CD4-positive, alpha-beta T cell treated with Interleukin-6 at 100 ng/mL for 8 hours (primary cell): Measurements from ENCODE around the gene LRRTM4.
"Not testable (repeated sequence)": the region's sequence is repeated elsewhere in the genome, so short reads cannot be mapped to it uniquely, and the experiment has no call there.

ENCODE experiments used
- DNase-seq: peaks from one replicate; pipeline ENCODE4 v3.0.0-alpha.2; 2020; ENCODE audit warnings: mixed read lengths, low spot score

LRRTM4 gene

DNA sequence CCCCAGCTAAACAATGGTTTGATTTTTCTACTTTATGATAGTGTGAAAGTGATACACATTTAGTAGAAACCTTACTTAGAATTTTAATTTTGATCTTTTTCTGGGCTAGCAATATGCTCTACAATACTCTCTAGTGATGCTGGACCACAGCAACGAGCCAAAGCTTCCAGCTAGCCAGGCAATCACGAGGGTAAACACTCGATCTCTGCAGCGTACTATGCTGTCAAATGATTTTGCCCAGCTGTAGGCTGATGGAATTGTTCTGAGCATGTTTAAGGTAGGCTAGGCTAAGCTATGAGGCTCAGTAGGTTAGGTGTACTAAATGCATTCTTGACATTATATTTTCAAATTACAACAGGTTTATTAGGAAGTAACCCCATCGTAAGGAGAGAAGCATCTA lies 207.5 kb downstream of the LRRTM4 start:
- no peak for DNase-seq

DNA sequence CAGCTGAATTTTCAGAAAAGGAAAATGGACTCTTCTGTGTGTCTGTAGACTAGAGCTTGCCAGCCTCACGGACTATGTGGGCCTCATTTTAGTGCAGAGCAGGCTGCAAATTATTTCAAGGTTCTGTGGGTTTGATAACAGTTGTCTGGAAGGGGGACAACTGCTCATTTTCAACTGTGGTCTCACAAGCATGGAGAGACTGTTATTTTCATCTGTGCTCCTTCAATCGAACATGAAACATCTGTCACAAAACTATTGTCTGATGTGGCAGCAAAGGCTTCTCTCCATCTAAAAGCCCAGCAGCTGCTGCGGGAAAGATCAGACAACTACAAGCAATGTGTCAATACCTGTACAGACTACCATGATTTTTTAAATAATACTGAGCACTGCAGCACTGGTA lies 211.8 kb downstream of the LRRTM4 start:
- no peak for DNase-seq

DNA sequence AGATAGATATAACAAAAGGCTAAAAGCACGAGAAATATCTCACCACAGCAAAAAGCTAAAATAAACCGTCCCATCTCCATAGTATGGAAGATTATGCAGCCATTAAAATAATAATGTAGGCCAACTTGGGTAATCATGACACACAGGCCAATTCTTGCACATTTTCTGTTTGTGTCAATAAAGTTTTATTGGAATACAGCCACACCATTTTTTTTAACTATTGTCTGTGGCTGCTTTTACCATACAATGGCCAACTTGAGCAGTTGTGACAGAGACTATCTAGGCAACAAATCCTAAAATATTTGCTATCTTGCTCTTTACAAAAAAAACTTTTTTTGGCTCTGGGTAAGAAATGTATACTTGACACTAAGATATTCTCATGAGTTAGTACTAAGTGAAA lies 212.5 kb downstream of the LRRTM4 start:
- DNase-seq = no peak

DNA sequence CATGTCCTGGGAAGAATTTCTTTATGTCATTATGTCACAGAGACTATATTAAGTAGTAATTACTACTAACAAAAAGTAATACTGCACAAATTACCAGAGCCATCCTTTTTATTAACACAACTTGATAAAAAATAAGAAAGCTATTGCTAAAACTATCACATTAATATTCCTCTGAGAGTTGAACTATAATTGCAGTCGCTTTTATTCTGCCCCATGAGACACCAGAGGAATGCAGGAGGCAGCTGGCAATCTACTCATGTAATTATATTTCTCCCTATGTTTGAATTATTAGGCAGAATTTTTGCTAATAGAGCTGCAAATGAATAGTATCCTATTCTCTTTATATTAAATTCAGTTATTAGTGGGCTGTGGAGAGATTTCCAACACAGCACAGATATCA lies 220.7 kb downstream of the LRRTM4 start:
- no peak for DNase-seq

DNA sequence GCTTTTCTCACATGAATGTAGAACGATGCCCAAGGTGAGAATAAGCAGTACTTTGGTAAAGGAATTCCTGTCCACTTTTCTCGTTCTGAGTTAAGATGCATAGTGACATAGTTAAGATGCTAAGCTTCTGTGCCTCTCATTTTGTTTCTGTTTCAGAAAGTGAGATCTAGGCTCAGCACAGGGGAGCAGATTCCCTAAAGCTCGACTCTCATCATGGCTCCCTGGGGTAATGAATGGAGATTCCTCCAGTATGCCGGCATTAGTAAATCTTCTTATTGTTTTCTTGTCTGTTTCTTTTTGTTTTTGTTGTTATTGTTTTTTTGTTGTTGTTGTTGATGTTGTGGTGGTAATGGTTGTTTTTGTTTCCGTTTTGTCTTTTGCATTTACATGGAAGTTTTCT lies 225.4 kb downstream of the LRRTM4 start:
- DNase-seq = no peak

DNA sequence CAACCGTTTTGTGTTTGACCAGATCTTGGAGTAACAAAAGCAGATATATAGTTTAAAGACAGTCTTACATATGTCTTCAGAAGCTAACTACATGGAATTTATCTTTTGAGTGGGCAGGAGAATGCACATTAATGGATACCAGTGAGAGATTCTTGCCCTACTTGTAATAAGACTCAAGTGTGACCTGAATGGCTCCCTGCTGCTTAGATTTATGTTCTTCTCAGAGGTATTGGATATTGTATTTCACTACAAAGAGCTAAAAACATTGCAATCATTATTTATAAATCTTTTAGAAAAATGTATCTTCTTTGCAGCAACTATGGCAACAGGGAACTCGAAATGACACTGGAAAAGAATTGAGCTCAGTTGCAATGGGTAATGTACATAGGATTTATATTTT lies 227.7 kb downstream of the LRRTM4 start:
- DNase-seq = no peak

DNA sequence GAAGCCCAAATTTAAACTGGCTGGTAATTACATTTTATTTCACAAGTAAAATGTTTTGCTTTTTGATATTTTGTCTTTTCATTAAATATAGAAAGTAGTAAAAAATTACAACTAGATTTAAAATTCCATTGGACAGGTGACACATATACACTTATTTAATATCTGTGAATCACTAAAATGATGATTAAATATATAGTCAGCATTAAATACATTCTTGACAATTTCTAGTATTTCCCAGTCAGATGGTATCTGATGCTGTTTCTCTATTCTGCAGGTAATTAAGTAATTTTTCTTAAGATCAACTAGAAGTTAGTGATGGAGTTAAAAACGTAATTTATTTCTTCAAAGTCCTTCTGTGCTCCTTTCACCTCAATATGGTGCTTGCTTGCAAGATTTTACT lies 237.8 kb downstream of the LRRTM4 start:
- no peak for DNase-seq

DNA sequence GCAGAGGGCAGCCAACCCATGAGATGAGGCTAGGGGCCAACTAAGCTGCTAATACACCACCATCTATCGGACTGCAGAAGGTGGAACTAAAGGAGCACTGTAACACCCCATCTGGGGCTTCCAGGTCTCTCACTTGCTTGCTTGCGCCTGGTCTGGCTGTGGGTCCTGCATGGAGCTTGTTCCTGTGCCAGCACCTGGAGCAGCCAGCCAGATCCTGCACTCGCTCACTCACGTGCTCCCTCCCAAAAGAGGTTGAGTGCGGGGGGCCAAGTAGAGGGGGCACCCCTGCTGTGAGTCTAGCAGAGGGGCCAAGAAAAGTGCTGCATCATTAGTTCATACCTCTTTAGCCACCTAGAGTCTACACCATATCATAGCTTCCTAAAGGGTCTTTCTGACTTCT lies 250.9 kb downstream of the LRRTM4 start:
- no peak for DNase-seq

DNA sequence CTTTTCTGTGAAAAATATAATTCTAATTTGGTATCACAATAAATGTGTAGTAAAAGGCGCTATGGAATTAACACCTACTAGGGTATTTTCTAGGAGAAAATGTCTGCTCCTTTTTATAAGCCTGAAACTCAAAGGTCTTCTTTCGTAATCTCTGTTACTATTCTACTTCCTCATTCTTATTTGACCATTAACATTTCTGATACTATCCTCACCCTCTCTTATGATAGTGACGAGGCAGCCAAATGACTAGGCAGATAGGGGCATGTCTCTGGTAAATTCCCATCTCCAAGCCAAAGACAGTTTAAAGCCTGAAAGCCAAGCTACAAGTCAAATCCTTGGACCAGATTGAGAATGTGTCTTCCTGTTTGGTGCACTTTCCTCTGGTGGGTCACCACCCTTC lies 251.7 kb downstream of the LRRTM4 start:
- no peak for DNase-seq

DNA sequence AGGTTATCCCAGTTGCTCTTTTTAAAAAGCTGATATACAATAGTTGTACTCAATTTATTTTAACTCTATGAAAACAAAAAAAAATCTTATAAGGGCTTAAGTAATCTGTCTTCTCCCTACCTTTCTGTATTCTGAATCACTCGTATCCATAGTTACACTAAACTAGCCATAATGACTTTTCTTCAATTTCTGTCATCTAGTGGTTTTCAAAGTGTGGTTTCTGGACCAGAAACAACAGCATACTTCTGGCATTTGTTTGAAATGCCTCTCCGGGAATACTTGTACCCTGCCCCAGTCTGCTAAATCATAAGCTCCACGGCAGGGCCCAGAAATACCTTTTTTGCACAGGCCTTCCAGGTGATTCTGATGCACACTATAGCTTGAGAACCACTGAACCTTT lies 253.6 kb downstream of the LRRTM4 start:
- no peak for DNase-seq

DNA sequence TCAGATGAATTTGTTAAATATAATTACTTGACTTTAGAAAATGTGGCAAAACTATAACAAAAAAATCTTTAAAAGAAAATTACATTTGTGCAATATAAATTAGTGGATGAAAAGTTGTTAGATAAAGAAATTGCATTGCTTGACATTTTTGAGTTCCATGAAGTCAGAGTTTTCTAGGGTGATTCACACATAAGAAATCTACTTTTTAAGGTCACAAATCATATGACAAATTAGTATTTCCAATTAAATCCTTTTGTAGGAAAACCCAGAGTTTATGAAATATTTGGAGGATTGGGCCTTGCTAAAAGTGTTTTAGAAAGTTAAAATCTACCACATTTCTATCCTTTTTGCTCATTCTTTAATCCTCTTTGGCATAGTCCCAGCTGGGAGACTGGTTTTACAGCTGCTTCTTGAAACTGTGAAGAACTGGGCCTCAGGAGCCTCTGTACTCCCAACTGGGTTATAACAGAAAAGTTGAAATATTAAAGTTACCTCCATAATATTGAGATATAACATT lies 289.2 kb downstream of the LRRTM4 start:
- DNase-seq = no peak

DNA sequence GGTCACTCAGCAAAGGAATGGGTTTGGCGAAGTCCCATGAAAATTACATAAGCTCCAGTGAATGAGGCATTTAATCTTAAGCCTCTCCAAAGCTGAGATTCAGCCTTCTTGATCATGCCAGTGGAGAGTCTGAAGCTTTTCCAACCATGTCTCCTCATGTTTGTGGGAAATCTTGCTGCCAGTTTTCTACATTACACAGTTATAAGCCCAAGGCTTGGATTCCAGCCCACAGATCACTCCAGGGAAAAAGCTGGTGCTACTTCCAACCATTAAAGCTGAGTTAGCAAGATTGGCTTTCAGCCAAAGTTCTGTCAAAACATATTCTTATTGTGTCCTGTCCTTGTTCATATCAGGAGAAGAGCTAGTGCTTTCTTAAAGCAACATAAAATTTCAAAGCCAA lies 293.8 kb downstream of the LRRTM4 start:
- no peak for DNase-seq

DNA sequence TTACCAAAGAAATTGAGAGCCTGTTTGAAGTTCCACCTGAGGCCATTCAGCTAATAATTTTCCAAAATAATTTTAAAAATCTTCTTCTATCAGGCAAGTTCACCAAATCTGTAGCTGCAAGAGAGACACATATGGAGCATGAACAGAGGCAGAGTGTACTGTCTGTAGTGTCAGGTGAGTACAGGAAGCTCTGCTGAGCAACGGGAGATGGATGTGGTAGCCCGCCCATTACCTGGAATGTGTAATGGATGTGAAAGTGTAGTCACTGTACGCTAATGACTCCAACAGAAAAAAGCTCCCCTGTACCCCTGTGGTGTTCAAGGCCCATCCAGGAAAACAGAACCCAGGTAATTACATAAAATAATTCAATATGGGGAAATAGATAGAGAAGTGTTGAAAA lies 311.5 kb downstream of the LRRTM4 start:
- no peak for DNase-seq

DNA sequence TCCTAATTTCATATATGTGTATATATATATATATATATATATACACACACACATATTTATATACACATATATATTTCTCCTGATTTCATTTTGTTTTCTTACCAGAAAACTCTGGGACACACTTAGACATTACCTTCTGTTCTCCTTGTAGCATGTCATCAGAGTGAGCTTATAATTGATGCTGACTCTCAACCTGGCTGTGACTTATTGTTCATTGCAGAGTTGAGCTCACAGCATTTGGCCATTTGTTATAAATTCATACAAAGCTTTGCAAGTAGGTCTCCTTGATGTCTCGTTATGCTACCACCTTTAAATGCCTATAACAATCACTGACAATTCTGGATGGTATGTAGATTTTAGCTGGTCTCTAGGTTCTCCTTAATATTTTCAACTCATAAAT lies 314.8 kb downstream of the LRRTM4 start:
- DNase-seq = no peak

DNA sequence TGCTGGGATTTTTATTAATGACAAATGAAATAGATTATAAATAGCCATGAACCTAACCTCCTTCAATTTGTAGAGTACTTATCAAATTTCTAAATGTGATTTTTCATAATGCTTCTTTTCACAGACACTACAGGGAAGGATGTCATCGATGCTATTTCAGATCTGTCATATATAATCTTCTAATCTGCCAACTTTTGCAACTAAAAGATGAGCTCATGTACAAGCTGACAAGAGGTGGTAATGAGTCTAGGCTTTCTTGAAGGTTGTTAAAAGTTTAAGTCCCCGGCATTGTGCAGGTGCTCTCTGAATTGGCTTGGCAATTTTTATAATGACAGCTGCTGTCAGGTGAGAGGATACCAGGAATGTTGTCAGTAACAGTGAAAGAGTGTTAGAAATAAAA lies 320.4 kb downstream of the LRRTM4 start:
- no peak for DNase-seq

DNA sequence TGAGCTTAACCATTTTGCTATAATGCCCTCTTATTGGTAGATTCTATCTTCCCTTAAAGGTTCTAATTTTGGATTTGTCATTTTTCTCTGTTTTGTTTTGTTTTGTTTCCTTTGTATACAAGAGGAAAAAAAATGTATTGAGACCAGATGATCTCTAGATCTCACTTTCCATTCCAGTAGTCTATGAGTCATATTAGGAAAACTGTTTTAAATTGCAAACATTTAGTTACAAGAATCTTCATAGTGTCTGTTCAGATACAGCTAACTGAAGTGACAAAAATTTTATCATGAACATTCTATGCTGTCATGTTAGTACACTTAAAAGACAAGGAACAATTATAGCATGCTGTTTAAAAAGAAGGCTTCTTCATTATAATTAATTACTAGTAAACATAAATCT lies 322.8 kb downstream of the LRRTM4 start:
- no peak for DNase-seq

DNA sequence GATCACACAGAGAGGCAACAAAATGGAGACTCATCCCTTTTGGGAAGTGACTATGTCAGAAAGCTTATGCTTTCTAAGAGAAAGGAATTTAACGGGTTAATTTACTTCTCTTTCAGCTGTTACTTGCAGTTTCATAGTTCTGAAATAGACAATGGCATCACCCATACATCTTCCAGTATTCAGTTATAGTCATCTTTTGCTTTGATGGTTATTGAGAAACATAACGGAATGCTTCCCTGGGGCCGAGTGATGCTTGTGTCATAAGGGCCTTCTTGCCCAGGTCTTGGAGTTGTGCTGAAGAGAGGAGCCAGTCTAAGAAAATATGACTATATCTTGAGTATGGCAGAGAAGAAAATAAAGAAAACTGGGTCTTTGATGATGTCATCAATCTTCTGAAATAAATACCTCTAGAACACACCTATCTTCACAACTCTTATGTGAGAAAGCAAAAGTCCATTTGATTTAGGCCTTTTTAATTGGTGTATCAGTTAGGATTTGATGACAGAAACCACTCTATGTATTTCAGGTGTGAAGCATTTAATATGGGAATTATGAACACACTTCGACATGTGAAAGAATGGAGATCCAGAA lies 328.2 kb downstream of the LRRTM4 start:
- no peak for DNase-seq

DNA sequence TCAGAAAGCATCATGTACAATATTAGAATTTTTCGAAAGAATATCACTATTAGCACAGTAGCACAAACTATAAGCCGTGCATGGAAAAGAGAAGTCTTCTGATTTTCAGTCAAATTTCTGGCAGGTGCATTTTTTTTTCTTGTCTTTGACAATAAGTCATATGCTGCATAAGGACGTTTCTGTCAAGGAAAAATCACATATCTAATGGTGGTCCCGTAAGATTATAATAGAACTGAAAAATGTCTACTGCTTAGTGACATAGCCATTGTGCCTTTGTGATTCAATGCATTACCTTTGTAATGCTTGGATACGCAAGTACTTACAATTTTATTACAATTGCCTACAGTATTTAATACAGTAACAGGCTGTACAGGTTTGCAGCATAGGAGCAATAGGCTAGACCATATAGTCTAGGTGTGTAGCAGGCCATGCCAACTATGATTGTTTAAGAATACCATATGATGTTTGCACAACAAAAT lies 329.3 kb downstream of the LRRTM4 start:
- no peak for DNase-seq

DNA sequence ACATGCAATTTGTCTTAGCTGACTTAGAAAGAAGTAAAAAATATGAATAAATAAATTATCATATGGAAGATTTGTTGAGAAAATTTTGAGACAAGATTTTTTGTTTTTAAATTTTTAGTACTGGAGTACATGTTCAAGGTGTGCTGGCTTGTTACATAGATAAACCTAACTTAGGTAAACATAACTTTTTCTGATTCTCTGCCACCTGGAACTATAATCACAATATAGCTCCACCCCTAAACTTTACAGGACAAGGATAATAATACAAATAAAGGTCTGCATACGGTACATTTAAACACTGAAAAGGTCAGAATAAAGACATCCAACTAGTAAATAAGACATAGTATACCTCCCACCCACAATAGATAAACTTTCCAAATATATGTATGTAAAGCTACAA lies 330.5 kb downstream of the LRRTM4 start:
- no peak for DNase-seq

DNA sequence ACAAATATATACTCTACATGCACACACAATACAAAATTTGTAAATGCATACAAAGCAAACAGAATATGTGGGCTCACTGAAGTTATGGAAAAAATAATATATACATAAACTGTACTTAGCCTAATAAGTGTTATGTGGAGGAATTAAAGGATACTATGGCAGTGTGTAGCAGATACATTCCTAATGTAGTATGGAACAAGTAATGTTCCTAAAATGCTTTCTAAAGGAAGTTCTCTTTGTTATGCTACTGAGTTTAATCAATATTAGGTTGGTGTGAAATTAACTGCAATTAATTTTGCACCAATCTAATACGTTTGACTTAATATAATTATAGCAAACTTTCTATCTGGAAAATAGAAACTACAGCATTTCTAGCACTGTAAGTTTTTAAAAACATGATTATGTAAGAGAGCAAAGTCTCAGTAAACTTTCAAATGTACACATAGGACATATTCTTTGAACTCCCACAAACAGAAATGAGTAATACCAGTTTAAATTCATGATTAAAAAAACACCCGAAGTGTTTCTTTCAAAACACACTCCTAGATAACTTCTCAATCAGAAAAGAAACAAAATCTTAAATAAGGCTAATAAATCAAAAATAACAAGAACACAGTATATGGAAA lies 331.3 kb downstream of the LRRTM4 start:
- DNase-seq = no peak

DNA sequence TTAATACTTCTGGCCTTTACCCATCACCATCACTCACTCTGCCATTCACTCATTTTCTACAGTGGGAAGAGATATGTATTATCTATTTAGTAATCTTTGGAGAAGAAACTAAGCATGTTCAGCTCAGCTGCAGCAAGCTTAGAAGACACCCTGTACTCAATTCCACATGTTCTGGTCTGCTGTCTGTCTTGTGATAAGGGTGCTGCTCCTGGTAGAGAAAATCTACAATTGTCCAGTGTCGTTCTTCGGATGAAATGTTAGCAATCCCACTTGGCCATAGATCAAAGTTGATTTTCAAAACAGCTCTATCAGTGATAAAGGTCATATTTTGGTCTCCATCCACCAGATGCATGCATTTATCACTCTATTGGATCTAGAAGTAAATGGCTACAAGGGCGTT lies 337.1 kb downstream of the LRRTM4 start:
- no peak for DNase-seq

DNA sequence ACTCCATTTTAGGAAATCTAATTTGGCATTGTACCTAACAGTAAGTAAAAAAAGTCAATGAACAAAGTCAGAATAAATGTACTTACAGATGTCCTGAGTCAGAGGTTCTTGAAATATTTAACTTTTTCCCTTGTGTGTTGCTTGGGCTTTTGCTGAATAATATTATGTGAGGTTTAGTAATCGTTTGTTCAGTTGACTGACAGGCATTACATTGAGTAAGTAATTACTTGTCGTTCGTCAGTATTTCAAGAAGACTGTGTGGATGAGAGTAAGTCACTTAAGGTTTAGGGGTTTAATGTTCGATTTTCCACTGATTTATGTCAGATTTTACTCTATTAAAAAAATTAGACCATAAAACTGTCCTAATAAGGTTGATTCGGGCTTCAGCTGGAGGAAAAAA lies 342.9 kb downstream of the LRRTM4 start:
- no peak for DNase-seq

DNA sequence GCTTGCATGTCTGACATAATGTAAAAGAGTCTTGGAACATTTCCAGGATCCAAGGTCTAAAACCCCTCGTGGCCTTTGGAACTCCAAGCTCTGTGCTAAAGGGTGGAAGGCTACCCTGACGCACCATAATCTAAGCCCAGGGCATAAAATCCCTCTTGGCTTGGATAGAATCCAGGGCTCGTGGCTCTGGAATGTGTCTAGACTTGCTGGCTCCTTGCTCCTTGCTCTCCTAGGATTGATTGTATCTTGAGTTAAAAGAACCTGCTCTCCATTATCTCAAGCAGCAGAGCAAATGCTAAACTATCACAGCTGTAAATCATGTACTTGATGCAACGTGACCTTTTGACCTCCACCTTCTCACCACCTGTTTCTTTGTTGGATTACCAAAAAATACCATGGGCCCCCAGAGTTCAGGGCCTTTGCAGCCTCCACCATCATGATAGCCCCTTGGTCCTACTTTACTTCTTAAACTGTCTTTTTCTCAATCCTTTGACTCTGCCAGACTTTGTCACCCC lies 346.9 kb downstream of the LRRTM4 start:
- not testable (repeated sequence) for DNase-seq

DNA sequence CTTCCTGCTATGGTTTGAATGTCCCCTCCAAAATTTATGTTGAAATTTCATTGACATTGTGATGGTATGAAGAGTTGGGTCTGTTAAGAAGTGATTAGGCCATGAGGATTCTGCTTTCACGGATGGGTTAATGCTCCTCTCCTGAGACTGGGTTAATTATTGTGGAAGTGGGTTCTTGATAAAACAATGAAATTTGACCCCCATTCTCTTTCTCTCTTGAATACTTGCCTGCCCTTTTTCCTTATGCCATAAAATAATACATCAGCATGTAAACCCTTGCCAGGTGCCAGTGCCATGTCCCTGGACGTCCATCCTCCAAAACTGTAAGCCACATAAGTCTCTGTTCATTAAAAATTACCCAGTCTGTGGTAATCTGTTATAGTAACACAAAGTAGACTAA lies 352.8 kb downstream of the LRRTM4 start:
- no peak for DNase-seq
